ENCODE results near the gene CNTNAP1.

DNA sequence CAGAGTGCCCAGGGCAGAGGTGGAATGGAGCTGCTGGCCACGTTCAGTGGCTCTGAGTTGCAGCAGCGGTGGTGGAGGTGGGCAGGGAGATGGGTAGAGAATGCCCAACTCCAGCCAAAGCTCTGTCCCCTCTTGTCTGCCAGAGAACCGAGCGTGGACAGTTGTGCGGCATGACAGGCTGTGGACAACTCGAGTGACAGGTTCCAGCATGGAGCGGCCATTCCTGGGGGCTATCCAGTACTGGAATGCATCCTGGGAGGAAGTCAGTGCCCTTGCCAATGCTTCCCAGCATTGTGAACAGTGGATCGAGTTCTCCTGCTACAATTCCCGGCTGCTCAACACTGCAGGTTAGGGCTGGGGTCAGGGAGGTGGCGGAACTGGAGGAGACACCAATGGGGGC lies 8.3 kb downstream of the CNTNAP1 start:
- no peak for TF ChIP-seq EZH2 (IDR thresholded peaks at IDR 0.05; ENCODE audit: low read length, unreplicated experiment)
- TF ChIP-seq, protein P1, sequence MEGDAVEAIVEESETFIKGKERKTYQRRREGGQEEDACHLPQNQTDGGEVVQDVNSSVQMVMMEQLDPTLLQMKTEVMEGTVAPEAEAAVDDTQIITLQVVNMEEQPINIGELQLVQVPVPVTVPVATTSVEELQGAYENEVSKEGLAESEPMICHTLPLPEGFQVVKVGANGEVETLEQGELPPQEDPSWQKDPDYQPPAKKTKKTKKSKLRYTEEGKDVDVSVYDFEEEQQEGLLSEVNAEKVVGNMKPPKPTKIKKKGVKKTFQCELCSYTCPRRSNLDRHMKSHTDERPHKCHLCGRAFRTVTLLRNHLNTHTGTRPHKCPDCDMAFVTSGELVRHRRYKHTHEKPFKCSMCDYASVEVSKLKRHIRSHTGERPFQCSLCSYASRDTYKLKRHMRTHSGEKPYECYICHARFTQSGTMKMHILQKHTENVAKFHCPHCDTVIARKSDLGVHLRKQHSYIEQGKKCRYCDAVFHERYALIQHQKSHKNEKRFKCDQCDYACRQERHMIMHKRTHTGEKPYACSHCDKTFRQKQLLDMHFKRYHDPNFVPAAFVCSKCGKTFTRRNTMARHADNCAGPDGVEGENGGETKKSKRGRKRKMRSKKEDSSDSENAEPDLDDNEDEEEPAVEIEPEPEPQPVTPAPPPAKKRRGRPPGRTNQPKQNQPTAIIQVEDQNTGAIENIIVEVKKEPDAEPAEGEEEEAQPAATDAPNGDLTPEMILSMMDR (conservative IDR thresholded peaks at IDR 0.05; ENCODE audit: low read depth, low read length) = no peak

All from PC-3 (cell line).